Measurements from ENCODE around the gene HEPH. TPM values are rescaled to one million over a fixed set of nuclear protein-coding genes. Genes with fewer than 3 reads are reported as not detected.

HEPH gene
- polyA plus RNA-seq, 1 donor from 2014 or later: 11.6 TPM

DNA sequence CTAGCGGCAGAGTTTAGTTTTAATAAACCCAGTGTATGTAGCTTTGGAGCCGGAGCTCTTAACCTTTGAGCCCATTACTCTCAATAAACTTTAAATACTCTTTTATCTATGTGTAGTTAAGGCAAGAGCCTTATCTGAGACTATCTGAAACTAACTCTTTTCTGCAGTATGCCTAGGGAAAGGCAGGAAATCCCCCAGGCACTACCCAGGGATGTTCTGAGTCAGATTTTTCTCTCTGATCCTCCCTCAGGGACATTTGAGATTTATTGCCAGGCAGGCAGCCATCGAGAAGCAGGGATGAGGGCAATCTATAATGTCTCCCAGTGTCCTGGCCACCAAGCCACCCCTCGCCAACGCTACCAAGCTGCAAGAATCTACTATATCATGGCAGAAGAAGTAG lies 39.1 kb downstream of the HEPH start:
- H2AFZ ChIP-seq (ENCODE audit: low read depth, low read length): no peak overlapping the region
- no peaks in the 10 kb centered on the region for H3K79me2 ChIP-seq (replicated peaks; ENCODE audit: insufficient read depth, low read length)
- H3K27me3 ChIP-seq (ENCODE audit: insufficient read depth, low read depth, low read length): no peaks in the 10 kb centered on the region
- no peak overlapping the region for H3K4me2 ChIP-seq (ENCODE audit: low read length)
- H3F3A ChIP-seq (ENCODE audit: insufficient read depth, low read length, poor library complexity, severe bottlenecking): no peaks in the 10 kb centered on the region
- no peak overlapping the region for H3K4me3 ChIP-seq (ENCODE audit: low read length)
- no peaks in the 10 kb centered on the region for H4K20me1 ChIP-seq (ENCODE audit: insufficient read depth)
- H3K27ac ChIP-seq (ENCODE audit: low read length): no peak overlapping the region
- TF ChIP-seq EP300 (conservative IDR thresholded peaks at IDR 0.05; ENCODE audit: poor library complexity, severe bottlenecking): no peak
- TF ChIP-seq, protein P1, sequence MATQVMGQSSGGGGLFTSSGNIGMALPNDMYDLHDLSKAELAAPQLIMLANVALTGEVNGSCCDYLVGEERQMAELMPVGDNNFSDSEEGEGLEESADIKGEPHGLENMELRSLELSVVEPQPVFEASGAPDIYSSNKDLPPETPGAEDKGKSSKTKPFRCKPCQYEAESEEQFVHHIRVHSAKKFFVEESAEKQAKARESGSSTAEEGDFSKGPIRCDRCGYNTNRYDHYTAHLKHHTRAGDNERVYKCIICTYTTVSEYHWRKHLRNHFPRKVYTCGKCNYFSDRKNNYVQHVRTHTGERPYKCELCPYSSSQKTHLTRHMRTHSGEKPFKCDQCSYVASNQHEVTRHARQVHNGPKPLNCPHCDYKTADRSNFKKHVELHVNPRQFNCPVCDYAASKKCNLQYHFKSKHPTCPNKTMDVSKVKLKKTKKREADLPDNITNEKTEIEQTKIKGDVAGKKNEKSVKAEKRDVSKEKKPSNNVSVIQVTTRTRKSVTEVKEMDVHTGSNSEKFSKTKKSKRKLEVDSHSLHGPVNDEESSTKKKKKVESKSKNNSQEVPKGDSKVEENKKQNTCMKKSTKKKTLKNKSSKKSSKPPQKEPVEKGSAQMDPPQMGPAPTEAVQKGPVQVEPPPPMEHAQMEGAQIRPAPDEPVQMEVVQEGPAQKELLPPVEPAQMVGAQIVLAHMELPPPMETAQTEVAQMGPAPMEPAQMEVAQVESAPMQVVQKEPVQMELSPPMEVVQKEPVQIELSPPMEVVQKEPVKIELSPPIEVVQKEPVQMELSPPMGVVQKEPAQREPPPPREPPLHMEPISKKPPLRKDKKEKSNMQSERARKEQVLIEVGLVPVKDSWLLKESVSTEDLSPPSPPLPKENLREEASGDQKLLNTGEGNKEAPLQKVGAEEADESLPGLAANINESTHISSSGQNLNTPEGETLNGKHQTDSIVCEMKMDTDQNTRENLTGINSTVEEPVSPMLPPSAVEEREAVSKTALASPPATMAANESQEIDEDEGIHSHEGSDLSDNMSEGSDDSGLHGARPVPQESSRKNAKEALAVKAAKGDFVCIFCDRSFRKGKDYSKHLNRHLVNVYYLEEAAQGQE (IDR thresholded peaks at IDR 0.05; ENCODE audit: borderline replicate concordance): no peak
- TF ChIP-seq, protein P2, sequence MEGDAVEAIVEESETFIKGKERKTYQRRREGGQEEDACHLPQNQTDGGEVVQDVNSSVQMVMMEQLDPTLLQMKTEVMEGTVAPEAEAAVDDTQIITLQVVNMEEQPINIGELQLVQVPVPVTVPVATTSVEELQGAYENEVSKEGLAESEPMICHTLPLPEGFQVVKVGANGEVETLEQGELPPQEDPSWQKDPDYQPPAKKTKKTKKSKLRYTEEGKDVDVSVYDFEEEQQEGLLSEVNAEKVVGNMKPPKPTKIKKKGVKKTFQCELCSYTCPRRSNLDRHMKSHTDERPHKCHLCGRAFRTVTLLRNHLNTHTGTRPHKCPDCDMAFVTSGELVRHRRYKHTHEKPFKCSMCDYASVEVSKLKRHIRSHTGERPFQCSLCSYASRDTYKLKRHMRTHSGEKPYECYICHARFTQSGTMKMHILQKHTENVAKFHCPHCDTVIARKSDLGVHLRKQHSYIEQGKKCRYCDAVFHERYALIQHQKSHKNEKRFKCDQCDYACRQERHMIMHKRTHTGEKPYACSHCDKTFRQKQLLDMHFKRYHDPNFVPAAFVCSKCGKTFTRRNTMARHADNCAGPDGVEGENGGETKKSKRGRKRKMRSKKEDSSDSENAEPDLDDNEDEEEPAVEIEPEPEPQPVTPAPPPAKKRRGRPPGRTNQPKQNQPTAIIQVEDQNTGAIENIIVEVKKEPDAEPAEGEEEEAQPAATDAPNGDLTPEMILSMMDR (IDR thresholded peaks at IDR 0.05; ENCODE audit: poor library complexity, severe bottlenecking): no peak
- no peak for TF ChIP-seq RAD21 (conservative IDR thresholded peaks at IDR 0.05)
- TF ChIP-seq TAF1 (IDR thresholded peaks at IDR 0.05; ENCODE audit: low read depth): no peak
- no peak for TF ChIP-seq MXI1 (conservative IDR thresholded peaks at IDR 0.05; ENCODE audit: poor library complexity, severe bottlenecking)
- no peak for TF ChIP-seq SMC3 (conservative IDR thresholded peaks at IDR 0.05; ENCODE audit: poor library complexity)
- TF ChIP-seq EZH2 (IDR thresholded peaks at IDR 0.05; ENCODE audit: borderline replicate concordance, insufficient read depth, low read length, poor library complexity, severe bottlenecking): no peak
- TF ChIP-seq POLR2AphosphoS5 (IDR thresholded peaks at IDR 0.05): no peak
- no peak overlapping the region for H3K9ac ChIP-seq (ENCODE audit: low read length)
- H3K36me3 ChIP-seq (ENCODE audit: insufficient read depth, low read length): no peaks in the 10 kb centered on the region
- no peaks in the 10 kb centered on the region for H3K9me2 ChIP-seq (ENCODE audit: insufficient read depth, low read length)
- H3K9me3 ChIP-seq (ENCODE audit: low read length): no peaks in the 10 kb centered on the region

DNA sequence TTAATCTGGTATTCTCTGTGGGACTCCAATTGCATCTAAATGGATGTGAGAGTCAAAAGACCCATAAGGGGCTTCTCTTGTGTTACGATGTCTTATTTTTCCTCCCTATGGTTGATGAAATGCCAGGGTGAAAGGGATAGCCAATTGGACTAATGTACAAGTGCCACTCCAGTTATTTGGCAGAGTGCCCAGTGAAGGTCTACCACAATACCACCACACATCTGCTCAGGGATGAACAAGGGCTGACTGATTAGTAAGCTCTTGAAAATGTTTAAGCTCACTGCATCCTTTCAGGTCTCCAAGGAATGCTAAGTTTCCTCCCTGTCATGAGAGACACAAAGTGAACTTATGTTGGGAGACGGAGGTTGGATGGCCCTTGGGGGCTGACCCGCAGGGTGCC lies 57.8 kb downstream of the HEPH start:
- no peak overlapping the region for H3K27ac ChIP-seq (ENCODE audit: low read length)
- no peaks in the 10 kb centered on the region for H3K27me3 ChIP-seq (ENCODE audit: insufficient read depth, low read depth, low read length)
- H3K9me3 ChIP-seq (ENCODE audit: low read length): no peaks in the 10 kb centered on the region
- H3F3A ChIP-seq (ENCODE audit: insufficient read depth, low read length, poor library complexity, severe bottlenecking): no peaks in the 10 kb centered on the region
- H2AFZ ChIP-seq (ENCODE audit: low read depth, low read length): no peak overlapping the region
- H3K4me3 ChIP-seq (ENCODE audit: low read length): no peak overlapping the region
- no peaks in the 10 kb centered on the region for H3K36me3 ChIP-seq (ENCODE audit: insufficient read depth, low read length)
- no peak overlapping the region for H3K9ac ChIP-seq (ENCODE audit: low read length)
- TF ChIP-seq RAD21 (conservative IDR thresholded peaks at IDR 0.05): no peak
- TF ChIP-seq TAF1 (IDR thresholded peaks at IDR 0.05; ENCODE audit: low read depth): no peak
- no peak for TF ChIP-seq MXI1 (conservative IDR thresholded peaks at IDR 0.05; ENCODE audit: poor library complexity, severe bottlenecking)
- TF ChIP-seq SMC3 (conservative IDR thresholded peaks at IDR 0.05; ENCODE audit: poor library complexity): no peak
- TF ChIP-seq POLR2AphosphoS5 (IDR thresholded peaks at IDR 0.05): no peak
- TF ChIP-seq EP300 (conservative IDR thresholded peaks at IDR 0.05; ENCODE audit: poor library complexity, severe bottlenecking): no peak
- no peak for TF ChIP-seq EZH2 (IDR thresholded peaks at IDR 0.05; ENCODE audit: borderline replicate concordance, insufficient read depth, low read length, poor library complexity, severe bottlenecking)
- TF ChIP-seq, protein P2 (IDR thresholded peaks at IDR 0.05; ENCODE audit: poor library complexity, severe bottlenecking): no peak
- TF ChIP-seq, protein P1 (IDR thresholded peaks at IDR 0.05; ENCODE audit: borderline replicate concordance): no peak
- H4K20me1 ChIP-seq (ENCODE audit: insufficient read depth): no peaks in the 10 kb centered on the region
- no peaks in the 10 kb centered on the region for H3K9me2 ChIP-seq (ENCODE audit: insufficient read depth, low read length)
- H3K4me2 ChIP-seq (ENCODE audit: low read length): no peak overlapping the region
- no peaks in the 10 kb centered on the region for H3K79me2 ChIP-seq (replicated peaks; ENCODE audit: insufficient read depth, low read length)
